Left lung (tissue), 10 donors: ENCODE results near the gene CNGA3. TPM values are rescaled to one million over a fixed set of nuclear protein-coding genes. Genes with fewer than 3 reads are reported as not detected.

Experiments used
- ATAC-seq: fragments of 200-7000 bp; cut with Tn5 transposase; one replicate; pipeline ENCODE4 v1.9.1; 2020; ENCODE audit warnings: moderate library complexity
- DNase-seq, 4 donors: peaks; one replicate each; pipeline ENCODE4 v3.0.0-alpha.2; 2013 to 2020
- H3K27ac ChIP-seq, 2 donors: fragments of 200-600 bp; sonication (generic) in 1 of 2; one replicate each; pipeline versions ENCODE4 v1.5.0 to v1.8.0; 2020 to 2021
- H3K27me3 ChIP-seq, 2 donors: fragments of 200-600 bp; sonication (generic) in 1 of 2; one replicate each; pipeline versions ENCODE4 v1.5.0 to v1.8.0; 2020 to 2021
- H3K36me3 ChIP-seq, 2 donors: fragments of 200-600 bp; sonication (generic) in 1 of 2; one replicate each; pipeline versions ENCODE4 v1.5.0 to v1.8.0; 2020 to 2021
- H3K4me1 ChIP-seq, 2 donors: fragments of 200-600 bp; one replicate each; pipeline ENCODE4 v1.8.0; 2021
- H3K4me3 ChIP-seq, 2 donors: fragments of 200-600 bp; sonication (generic) in 1 of 2; one replicate each; pipeline versions ENCODE4 v1.5.0 to v1.8.0; 2020 to 2021; ENCODE audit warnings: mild to moderate bottlenecking in 1 of 2
- H3K9me3 ChIP-seq, 2 donors: fragments of 200-600 bp; sonication (generic) in 1 of 2; one replicate each; pipeline versions ENCODE4 v1.5.0 to v1.8.0; 2020 to 2021
- CTCF ChIP-seq, 2 donors: fragments of 200-600 bp; sonication (generic) in 1 of 2; IDR thresholded peaks; one replicate each; pipeline versions ENCODE4 v1.5.0 to v1.8.0; 2021; ENCODE audit warnings: antibody characterized with exemption in 2 of 2
- intact Hi-C, 2 donors: fragments of 100-400 bp; cut with DNase I; formaldehyde crosslinking; loops; one replicate each; pipeline versions ENCODE4 v1.11.2 to v1.14.2; 2022
- polyA plus RNA-seq, 6 donors: library from polyadenylated mRNA; unstranded; fragments of 120-200 nt; gene quantifications; one replicate each; pipeline ENCODE4 v1.2.1, GENCODE V29; 2013; ENCODE audit not compliant: insufficient read length in 6 of 6
- total RNA-seq, 2 donors: library from RNA; stranded (reverse); fragmentation: NEBNext Ultra II Directional; extraction: Animal tissue kit (Norgen Biotek cat#: 25700); gene quantifications; one replicate each; pipeline ENCODE4 v1.2.1, GENCODE V29; 2021
- donor health status: DM: no; HTN: yes; CAD: no.
- donor health status: DM: no; HTN: no; CAD: no.

CNGA3 gene
- total and polyA plus RNA-seq, 8 donors: 0.04 to 0.10 (median 0.06) TPM; not detected in 3

GRCh38 chr2:98419544-98419943 is 73.3 kb downstream of the CNGA3 start:
- Histone ChIP-seq H3K27ac (no peak overlapping the region), H3K9me3 (peaks cover 0 to 18% of the 10 kb centered on the region in 2 donors), H3K4me1 (no peaks in the 10 kb centered on the region), H3K4me3 (no peak overlapping the region), H3K36me3 (no peaks in the 10 kb centered on the region), H3K27me3 (no peaks in the 10 kb centered on the region)
- TF ChIP-seq CTCF (IDR thresholded peaks at IDR 0.05): no peak
- peak in 1 of 4 donors; percentile 5 for DNase-seq
- intact Hi-C loops: no loop called here
- peak; percentile 57 for ATAC-seq

GRCh38 chr2:98419977-98420725 is 73.9 kb downstream of the CNGA3 start:
- DNase-seq (no peak), ATAC-seq (peak; percentile 58)
- Histone ChIP-seq H3K4me3 (no peak overlapping the region), H3K27me3 (no peaks in the 10 kb centered on the region), H3K9me3 (peaks cover 0 to 14% of the 10 kb centered on the region in 2 donors), H3K27ac (no peak overlapping the region), H3K4me1 (no peaks in the 10 kb centered on the region), H3K36me3 (no peaks in the 10 kb centered on the region)
- intact Hi-C loops: no loop called here
- no peak for TF ChIP-seq CTCF (IDR thresholded peaks at IDR 0.05)

GRCh38 chr2:98422449-98422848 is 76.2 kb downstream of the CNGA3 start:
- ATAC-seq (no peak), DNase-seq (no peak)
- intact Hi-C loops: no loop called here
- no peak overlapping the region for H3K4me3 ChIP-seq
- H3K27ac ChIP-seq: no peak overlapping the region
- H3K4me1 ChIP-seq: no peaks in the 10 kb centered on the region
- H3K9me3 ChIP-seq: peaks cover 0 to 12% of the 10 kb centered on the region in 2 donors
- H3K27me3 ChIP-seq: no peaks in the 10 kb centered on the region
- no peak for TF ChIP-seq CTCF (IDR thresholded peaks at IDR 0.05)
- H3K36me3 ChIP-seq: no peaks in the 10 kb centered on the region

GRCh38 chr2:98426771-98427170 is 80.5 kb downstream of the CNGA3 start:
- Histone ChIP-seq H3K9me3 (peaks cover 0 to 12% of the 10 kb centered on the region in 2 donors), H3K27ac (no peak overlapping the region), H3K36me3 (no peaks in the 10 kb centered on the region), H3K4me3 (no peak overlapping the region), H3K4me1 (no peaks in the 10 kb centered on the region), H3K27me3 (no peaks in the 10 kb centered on the region)
- TF ChIP-seq CTCF (IDR thresholded peaks at IDR 0.05): no peak
- ATAC-seq (no peak), DNase-seq (no peak)
- intact Hi-C loops: no loop called here

GRCh38 chr2:98432145-98432544 is 85.9 kb downstream of the CNGA3 start:
- Histone ChIP-seq H3K4me3 (no peak overlapping the region), H3K27me3 (no peaks in the 10 kb centered on the region), H3K9me3 (peaks cover 0 to 22% of the 10 kb centered on the region in 2 donors), H3K4me1 (no peaks in the 10 kb centered on the region), H3K27ac (no peak overlapping the region), H3K36me3 (no peaks in the 10 kb centered on the region)
- no peak for TF ChIP-seq CTCF (IDR thresholded peaks at IDR 0.05)
- ATAC-seq (no peak), DNase-seq (no peak)
- intact Hi-C loops: no loop called here
